GM12801 (cell line): ENCODE measurements around the gene CD79B.
"Not testable (repeated sequence)": the region's sequence is repeated elsewhere in the genome, so short reads cannot be mapped to it uniquely, and the experiment has no call there.

ENCODE experiments used
- CTCF ChIP-seq: IDR thresholded peaks from one replicate; pipeline ENCODE4 v1.5.1; 2011; ENCODE audit warnings: control low read depth; ENCODE audit not compliant: insufficient read length; ENCODE audit errors: extremely low read depth

Gene CD79B

DNA sequence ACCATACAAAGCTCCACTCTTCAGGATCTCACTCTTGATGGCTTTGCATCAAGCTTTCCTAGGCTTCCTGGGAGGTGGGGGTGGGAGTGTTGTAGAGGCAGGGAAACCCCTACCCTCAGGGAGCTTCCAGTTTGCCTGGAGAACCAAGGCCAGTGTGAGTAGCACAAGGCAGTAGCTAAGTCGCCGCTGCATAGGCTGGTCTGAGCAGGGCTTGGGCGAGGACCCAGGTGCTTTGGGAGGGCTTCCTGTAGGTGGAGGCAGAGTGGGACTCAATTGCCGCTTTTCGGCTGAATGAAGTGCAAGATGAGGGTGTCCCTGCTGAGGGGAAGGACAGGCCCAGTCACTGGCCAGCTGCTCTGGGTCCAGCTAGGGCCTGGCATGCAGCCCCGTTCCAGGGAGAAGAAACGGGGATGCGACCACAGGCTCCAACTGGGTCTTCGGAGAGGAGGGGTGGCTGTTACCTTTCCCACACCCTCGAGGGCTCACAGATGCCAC lies 3.9 kb downstream of the CD79B start:
- TF ChIP-seq CTCF, result no peak

- TF ChIP-seq CTCF, result no peak
Measured at GRCh38 chr17:63927464-63928171, 4.5 kb downstream of the CD79B start.

- no peak for TF ChIP-seq CTCF
Measured at GRCh38 chr17:63926164-63926563, 6.0 kb downstream of the CD79B start.

- no peak for TF ChIP-seq CTCF
Measured at GRCh38 chr17:63925615-63926014, 6.5 kb downstream of the CD79B start.

- TF ChIP-seq CTCF, result peak; percentile 31
Measured at GRCh38 chr17:63919311-63919723, 12.8 kb downstream of the CD79B start.

- not testable (repeated sequence) for TF ChIP-seq CTCF
Measured at GRCh38 chr17:63918789-63919305, 13.3 kb downstream of the CD79B start, which contains the start of gene GH1. GH1 (minus strand) TSS chr17:63918839; CDS start chr17:63918776, 63 bp downstream.

- TF ChIP-seq CTCF, result no peak
Measured at GRCh38 chr17:63918305-63918704, 13.8 kb downstream of the CD79B start.
